ENCODE data around the gene AHRR.
"Not testable (repeated sequence)": the region's sequence is repeated elsewhere in the genome, so short reads cannot be mapped to it uniquely, and the experiment has no call there.

The AHRR gene

DNA sequence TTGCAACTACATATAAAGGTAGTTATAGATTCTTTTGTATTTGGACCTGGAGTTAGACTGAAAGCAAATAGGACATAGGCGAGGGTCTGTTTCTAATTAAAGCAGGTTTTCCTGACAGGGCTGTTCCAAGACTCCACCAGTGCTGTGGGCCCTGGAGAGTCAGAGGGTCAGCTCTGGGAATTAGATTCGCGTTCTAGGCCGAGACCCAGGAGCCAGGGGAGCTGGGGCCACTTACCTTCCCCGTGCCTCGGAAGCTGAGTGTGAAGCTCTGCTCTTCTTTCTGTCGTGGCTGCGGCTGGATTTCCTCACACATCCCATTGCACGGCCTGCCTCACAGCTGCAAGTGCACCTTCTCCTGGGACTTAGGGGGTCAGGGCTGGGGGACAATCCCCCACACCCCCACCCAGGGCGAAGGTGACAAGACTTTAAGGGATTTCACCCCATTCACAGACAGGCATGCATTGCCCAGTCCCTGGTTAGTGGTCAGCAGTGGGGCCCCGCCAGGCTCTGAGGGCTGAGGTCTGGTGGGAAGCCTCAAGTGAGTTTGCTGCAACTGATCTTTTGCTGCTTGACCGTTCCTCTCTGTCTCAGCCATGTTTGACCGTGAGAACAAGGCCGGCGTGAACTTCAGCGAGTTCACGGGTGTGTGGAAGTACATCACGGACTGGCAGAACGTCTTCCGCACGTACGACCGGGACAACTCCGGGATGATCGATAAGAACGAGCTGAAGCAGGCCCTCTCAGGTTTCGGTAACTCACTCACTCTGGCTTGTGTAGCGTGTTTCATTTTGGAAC, 15.3 kb upstream of the AHRR start:
- no peak for DNase-seq

DNA sequence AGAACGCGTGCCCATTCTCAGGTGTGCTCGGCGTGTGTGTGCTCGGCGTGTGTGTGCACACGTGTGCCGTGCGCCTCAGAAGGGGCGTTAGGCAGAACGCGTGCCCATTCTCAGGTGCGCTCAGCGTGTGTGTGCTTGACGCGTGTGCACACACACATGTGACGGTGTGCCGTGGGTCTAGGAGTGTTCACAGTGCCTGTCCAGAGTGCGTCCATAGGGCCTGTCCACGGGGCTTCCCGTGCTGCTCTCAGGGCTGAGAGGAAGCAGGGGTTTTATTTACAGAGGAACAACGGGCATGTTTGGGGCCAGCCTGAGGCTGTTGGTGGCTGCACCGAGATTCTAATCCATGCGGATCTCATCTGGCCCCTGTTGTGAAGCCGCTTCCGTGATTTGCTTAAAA, 14.2 kb upstream of the AHRR start:
- no peak for DNase-seq

DNA sequence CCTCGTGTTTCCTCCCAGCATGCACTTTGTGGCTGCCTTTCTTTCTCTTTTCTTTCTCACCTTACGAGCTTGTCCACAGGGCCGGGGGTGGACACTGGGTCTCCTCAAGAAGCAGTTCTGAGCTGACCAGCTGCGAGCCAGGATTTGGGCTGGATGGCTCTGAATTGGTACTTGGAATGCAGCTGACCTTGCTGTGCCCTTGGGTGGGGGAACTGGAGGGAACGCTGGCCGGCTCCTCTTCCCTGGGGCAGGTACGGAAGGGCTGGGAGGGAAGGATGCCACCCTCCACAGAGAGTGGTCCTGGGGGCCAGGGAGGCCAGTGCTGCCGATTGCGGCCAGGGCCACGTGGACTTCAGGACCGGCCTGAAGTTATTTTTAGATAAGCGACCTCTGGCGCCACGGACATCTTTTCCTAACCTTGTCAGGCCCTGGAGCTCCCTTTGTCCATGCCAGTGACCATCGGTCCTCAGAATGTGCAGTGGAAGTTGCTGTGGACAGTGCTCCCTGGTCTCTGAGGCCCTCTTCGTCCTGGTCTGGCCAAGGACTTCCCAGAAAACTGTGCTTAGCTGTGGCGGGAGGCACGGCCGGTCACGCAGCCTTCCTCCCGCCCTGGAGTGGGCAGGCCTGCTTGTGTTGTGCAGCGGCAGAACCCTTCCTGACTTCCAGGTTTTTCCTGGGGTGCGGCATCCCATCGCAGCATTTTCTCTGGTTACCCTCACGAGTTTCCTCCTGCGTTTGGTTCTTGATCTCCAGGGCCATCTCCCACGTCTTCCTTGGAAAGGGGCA, 13.5 kb upstream of the AHRR start:
- DNase-seq: no peak

DNA sequence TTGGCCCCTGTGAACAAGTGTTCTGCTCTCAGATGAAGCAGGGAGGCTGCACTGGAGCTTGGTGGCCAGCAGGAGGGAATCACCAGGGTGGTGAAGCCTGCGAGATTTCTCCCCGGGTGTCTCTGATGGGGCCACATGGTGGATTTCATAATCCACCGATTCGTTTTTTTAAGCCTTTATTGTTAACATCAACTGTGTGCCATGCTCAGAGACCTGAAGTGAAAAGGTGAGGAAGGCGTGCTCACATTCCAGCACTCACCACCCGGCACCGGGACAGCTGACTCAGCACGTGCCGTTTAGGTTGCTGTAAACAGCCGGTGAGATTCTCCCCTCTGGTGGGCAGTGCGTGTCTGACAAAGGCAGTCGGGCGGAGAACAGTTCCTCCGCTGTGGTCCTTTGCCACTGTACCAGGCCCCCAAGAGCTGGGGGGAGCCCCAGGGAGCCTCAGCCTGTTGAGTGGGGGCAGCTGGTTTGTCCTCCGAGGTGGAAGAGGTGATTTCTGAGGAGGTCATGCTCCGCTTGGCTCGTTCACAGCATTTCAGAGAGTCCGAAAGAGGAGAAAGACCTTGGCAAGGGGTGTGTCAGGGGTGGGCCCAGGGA, 12.7 kb upstream of the AHRR start:
- DNase-seq: no peak

DNA sequence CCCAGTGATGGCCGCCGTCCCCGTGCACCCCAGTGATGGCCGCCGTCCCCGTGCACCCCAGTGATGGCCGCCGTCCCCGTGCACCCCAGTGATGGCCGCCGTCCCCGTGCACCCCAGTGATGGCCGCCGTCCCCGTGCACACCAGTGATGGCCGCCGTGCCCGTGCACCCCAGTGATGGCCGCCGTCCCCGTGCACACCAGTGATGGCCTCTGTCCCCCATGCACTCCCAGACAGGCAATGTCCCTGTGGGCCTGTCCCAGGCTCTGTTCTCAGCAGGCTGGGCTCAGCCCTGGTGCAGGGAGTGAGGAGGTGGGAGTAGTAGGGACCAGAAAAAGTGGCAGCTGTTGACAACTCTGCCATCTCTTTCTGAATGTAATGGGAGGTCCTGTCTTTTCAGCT, 11.7 kb upstream of the AHRR start:
- DNase-seq: not testable (repeated sequence)

DNA sequence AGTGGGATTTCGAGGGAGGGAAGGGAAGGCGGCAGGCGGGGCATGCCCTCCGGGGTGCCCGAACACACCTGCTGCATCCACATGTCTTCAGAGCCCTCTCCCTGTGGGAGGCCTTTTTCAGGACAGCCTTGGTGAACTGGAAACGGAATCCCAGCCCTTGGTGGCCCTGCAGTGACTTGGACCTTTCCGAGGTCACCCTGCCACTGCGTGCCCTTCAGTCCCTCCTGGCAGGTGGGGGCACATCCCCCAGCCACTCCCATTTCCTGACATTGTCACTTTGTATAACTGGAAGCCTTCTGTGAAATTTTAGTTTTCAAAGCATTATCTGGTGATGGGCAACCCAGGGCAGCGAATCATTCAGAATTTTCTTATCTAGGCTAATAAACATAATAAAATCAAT, 11.0 kb upstream of the AHRR start:
- no peak for DNase-seq

DNA sequence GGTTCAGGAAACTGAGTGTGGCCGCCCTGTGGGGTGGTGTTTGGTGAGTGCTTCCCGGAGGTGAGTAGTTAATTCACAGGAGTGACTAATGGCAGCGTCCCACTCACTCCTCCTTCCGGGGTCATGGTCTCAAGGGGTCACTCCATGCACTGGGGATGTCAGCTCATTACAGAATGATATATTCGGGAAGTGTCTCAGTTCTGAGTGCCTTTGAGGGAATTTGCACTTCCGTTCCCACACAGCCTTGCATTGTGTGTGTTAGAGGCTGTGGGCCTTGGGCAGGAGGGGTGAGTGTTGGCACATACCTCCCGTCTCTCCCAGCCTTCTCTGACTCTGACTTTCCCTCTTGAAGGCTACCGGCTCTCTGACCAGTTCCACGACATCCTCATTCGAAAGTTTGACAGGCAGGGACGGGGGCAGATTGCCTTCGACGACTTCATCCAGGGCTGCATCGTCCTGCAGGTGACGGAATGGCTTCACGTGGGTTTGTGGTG, 10.5 kb upstream of the AHRR start:
- DNase-seq: no peak

DNA sequence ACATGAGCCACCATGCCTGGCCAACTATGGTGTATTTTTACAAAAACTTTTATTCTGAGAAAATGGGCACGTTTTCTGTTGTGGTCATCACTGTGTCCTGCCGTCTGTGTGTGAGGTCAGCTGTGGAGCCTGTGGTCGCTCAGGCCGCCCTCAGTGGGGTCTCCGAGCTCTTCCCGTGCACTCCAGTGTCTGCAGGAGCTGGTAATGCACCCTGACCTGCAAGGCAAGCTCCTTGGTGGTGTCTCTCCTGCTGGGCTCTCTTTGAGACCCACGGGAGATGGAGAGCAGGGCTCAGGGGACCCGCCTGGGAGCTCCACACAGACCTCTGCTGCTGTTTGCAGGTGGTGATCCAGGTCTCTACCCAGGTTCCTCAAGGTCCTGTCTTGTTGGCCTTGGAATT, 9.6 kb upstream of the AHRR start:
- no peak for DNase-seq

DNA sequence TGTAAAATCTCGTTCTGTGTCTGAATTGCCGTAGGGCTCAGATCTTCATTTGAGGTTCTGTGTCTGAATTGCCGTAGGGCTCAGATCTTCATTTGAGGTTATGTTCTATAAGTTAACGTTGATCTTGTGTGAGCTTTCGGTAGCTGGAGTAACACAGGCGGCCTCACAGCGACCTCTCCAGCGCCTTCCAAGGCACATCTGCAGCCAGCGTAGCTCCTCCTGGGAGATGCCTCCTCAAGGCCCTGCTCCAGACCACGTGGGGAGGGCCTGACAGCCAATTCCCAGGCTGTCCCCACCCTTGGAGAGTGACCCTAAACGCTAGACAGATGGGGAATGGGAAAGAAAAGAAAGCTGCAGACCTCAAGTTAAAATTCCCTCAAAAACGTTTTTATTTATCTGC, 8.7 kb upstream of the AHRR start:
- DNase-seq: no peak

DNA sequence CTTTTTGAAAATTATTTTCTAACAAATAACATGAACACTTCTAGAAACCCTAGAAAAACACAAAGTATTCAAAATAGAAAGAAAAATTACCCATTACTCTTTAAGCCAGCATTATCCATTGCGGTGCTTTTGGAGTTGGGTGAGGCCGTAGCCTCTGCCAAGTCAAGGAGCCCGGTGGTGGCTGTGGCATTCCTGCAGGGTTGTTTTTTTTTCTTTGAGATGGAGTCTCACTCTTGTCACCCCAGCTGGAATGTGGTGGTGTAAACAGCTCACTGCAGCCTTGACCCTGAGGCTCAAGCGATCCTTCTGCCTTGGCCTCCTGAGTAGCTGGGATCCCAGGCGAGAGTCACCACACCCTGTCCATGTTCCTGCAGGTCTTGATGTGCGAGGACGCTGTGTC, 8.2 kb upstream of the AHRR start:
- DNase-seq: no peak

DNA sequence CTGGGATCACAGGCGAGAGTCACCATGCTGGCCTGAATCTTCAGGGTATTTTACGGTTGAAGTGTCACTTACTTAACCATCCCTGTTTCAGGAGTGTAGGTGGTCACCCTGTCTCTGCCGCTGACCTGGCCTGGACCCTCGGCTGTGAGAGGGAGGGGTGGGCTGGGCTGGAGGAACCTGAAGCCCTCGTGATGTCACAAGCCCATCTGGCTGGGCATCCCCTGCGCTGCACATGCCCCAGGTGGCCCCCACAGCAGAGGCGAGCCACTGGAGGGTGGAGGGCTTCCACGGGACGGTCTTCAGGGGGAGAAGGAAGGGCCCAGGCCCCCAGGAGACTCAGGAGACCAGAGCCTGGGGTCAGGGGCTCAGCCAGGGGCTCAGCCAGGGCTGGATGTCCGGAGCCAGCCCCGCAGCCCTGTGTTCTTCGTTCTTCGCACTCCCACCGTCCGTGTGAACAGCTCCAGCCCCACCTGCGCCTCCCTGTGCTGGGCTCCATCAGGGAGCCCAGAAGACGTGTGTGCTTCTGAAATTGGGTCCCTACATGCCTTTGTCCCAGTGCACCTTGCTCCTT, 7.6 kb upstream of the AHRR start:
- no peak for DNase-seq

DNA sequence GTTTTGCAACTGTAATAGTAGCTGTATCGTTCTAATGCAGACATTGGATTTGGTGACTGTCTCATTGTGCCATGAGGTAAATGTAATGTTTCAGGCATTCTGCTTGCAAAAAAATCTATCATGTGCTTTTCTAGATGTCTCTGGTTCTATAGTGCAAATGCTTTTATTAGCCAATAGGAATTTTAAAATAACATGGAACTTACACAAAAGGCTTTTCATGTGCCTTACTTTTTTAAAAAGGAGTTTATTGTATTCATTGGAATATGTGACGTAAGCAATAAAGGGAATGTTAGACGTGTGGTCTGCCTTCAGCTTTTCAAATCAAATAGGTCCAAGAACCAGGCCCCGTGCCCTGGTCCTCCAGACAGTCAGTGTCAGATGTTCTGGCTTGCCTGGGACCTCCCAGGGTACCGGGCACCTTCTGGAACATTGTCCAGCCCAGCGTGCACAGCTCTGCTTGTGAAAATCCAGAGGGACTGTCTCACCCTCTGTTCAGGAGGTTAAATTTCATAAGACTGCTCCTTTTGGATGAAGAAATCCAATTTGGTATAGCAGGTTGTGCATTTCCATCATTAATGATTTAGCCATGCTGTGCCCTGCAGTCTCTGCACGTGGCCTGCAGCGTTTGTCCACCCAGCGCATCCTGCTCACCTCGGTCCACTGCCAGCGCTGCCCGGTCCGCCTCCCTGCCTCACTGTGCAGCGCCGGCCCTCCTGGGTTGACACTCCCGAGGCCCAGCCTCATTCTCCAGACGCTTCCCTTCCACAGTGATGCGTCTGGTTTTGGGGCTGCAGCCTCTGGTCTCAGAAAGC, 6.6 kb upstream of the AHRR start:
- no peak for DNase-seq

DNA sequence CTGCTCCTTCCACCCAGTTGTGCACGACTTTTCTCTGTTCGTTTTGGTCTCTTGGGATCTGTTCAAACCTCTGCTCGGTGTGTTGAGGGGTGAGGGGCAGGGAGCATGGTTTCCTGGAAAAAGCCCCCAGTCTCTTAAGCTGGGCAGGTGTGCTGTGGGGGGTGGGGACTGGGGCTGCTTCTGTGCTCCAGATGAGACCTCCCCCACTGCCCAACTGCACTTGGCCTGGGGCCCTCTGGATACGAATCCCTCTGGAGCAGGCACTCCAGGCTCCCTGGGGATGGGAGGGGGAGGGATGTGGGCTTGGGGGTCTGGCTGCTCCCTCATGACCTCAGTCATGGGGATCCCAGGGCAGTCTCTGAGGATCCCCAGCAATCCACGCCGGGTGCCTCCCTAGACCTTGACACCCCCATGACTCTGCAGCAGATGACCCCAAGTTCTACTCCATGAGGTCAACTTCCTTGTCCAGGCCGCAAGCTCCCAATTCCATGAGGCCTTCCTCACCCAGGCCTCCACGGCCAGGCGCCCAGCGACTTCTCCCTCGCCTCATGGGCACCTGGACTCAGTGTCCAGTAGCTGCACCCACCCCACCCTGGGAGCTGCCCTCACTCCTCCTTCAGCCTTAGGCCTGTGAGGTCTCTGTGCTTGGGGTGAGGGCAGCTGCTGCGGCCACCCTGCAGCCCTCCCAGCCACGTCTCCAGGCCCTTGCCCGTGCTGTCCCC, 5.9 kb upstream of the AHRR start:
- no peak for DNase-seq

DNA sequence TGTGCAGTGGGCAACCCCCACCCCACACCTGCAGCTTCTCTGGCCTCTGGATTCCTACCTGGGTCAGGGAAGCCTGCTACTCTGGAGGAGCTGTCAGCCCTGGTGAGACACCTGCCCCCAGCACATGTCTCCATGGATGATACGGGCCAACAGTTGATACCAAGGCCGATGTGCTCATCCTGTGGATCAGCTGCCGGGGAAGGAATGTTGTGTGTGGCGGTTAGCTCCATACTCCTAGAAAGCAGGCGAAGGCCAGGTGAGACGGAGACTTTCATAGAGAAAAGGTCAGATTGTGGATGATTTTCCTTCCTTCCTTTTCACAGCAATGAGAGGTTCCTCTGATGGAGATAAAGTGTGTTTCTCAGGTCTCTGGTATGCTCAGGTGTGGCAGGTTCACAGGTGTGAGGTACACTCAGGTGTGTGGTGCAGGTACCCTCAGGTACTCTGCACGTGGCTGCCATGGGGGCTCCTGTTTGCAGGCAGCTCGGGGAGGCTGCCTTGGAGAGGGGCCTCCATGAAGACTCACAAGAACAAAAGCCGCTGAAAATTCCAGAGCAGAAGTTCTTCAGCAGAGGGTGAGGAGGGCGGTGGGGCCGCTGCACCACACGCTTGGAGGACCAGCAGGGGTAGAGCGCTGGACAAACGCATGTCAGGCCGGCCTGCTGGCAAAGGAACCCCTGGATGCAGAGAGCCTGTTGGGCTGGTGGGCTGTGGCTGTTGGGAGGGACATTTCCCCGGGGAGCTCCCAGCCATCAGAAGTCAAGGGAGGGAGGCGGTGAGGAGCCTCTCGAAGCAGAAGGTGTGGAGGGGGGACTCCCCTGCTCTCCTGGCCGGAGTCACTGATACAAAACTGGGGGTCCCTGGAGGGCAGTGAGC, 5.1 kb upstream of the AHRR start:
- DNase-seq: no peak

DNA sequence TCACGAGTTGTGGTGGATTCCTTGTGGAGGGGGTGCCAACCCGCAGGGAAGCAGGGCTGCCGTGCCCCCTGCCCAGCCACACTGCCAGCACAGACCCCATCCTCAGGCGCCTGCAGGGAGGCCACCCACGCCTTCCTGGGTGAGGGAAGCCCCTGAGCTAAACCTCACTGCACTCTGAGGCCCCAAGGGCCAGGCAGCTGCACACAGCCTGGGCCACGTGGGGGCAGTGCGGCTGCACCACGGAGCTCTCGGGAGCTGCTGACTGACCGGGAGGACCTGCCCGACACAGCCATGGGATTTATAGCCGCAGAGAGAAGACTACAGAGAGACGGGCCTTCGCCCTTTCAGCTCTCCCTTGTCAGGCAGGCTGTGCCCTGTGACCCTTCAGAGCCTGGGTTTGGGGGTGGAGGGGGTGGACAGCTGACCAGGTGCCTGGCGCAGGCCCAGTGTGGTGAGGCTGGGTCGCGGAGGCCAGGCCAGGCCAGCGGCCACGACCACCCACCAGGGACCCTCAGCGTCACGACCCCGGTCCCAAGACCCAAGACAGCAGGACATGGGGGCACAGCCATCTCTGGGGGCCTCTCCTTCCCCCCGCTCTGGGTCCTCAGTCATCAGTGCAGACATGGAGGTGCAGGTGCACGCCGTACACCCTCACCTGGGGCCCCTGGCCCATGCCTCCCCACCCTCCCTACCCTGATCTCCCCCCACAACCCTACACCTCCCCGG, 4.3 kb upstream of the AHRR start:
- peak; percentile 48 to 64 for DNase-seq

DNA sequence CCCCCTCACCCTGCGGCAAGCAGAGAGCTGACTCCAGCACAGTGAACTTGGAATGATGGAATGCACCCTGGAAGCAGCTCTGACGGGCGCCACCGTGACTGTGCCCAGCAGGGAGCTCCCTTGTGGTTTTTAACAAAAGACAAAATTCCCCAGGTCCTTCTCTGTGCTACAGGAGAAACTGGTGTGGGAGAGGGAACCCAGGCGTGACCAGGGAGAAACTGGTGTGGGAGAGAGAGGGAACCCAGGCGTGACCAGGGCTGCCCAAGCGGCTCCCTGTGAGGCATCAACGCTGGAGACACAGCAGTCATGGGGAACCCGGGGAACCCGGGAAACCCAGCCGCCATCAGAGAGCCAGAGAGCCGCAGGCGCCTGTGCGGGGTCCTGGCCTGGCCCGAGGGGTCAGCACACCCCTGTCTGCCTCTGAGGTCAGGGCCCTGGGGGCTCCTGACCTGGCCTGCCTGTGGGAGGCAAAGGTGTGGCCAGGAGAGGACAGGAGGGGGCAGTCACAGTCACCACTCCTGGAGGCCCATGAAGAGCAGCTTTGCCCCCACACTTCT, 3.1 kb upstream of the AHRR start:
- no peak for DNase-seq

DNA sequence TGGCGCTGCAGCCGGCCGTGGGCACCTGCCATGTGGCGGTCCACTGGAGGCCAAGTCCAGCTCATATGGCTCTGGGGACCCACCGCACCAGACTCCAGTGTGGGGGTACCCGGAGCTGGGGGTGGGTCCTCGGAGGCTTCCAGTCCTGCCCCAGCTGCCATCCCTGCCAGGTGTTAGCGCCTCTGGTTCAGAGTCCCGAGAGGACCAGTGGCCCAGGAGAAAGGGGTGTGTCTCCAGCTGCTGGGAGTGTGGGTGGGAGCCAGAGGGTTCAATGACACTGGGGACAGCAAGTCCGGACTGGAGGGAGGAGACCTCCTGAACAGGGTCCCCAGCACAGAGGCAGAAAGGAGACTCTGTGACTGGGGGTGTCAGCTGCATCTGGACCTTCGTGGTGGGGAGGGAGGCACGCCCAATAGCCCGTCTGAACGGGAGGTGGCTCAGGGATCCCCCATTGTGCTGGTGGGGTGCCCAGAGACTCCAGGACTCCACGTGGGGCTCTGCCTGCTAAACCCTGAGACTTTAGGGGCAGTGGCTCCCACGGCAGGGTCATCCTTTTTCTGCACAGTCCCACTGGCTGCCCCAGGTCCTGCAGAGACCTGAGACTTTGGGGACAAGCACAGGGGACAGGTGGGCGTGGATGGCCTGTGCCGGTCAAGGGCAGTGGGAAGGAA, 2.4 kb upstream of the AHRR start:
- no peak for DNase-seq

DNA sequence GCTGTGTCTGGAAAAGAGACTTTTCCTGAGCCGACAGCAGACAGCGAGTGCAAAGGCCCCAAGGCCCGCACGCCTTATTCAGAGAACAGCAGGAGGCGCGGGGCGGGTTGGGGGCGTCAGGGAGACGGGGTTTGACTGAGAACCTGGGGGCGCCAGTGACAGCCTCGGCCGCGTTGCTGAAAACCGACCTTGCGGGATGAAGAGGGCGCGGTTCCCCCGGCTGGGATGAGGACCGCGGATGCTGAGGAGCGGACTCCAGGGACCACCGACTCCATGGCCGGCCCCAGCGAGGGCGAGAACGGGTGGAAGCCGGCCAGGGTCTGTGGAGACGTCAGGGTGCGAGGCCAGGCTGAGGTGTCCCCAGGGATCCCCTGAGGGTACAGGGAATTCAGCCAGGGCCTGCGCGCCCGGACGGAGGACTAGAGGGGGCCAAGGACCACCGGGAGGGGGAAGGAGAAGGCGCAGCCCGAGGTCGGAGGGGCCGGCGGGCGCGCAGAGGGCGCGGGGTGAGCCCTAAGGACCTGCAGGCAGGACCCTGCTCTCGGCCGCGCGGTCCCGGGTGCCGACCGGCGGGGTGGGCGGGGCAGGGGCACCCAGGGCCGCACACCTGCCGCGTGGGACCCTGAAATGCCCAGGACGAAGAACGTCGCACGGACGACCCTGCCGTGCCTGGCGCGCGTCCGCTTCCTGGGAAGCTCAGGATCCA, 837 bp upstream of the AHRR start:
- no peak for DNase-seq

All from stimulated activated CD4-positive, alpha-beta T cell treated with anti-CD3 and anti-CD28 coated beads, Interleukin-2, amount 100 ng/mL, for 24 hours (primary cell).